Measurements from ENCODE around the gene SPTBN1. TPM values are rescaled to one million over a fixed set of nuclear protein-coding genes. Genes with fewer than 3 reads are reported as not detected.
A peak's percentile ranks its signal among the peaks of the same experiment; 100 is the strongest.

The SPTBN1 gene
- total and polyA plus RNA-seq, 9 of the 15 experiments (the other 6 are each of a cell fraction or from before 2014, with no cell fraction given) = 8.9 to 66.8 (median 31.4) TPM

DNA sequence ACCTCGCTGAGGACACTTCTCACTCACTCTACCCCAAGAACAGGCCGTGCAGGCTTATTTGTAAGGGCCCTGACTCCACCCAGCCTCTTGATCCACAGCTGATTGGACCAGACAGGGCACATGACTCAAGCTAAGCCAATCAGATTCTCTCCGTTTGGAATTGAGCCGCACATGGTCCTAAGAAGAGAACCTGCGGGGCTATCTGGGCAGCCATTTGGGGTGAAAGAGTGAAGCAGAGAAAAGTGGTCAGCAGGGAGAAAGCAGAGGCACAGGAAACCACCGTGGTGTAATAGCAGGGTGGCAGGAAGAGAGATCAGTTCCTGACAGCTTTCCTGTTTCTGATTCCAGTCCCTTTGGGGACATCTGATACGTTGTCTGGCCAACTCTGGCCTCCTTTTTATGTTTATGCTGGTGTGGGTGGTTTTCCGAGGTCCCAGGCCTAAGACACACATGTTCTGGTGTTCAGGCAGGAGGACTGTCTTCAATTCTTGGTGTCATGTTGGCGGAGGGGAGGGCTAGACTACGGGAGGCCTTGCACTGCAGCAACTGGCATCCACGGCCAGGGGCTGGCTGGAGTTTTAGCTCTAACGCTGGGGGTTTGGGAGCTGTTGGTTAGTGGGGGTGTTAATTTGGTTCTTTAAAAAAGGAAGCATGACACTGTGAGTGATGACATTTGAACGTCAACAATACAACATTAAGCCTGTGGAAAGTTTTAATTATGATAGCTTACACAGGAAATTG is 26.1 kb upstream of the SPTBN1 start (continued):
- TF ChIP-seq, protein P1, sequence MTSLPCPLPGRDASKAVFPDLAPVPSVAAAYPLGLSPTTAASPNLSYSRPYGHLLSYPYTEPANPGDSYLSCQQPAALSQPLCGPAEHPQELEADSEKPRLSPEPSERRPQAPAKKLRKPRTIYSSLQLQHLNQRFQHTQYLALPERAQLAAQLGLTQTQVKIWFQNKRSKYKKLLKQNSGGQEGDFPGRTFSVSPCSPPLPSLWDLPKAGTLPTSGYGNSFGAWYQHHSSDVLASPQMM (CRISPR knock-in tag; IDR thresholded peaks at IDR 0.05) = no peak
- no peak for TF ChIP-seq SNRNP70 (optimal IDR thresholded peaks at IDR 0.05; ENCODE audit: low read depth, low read length)
- no peak for TF ChIP-seq RBM25 (IDR thresholded peaks at IDR 0.05; ENCODE audit: low read depth, low read length, severe bottlenecking)
- no peak for TF ChIP-seq SRSF9 (IDR thresholded peaks at IDR 0.05; ENCODE audit: borderline replicate concordance, low read depth, low read length)
- TF ChIP-seq NFIC (IDR thresholded peaks at IDR 0.05) = no peak
- no peak for TF ChIP-seq PYGO2 (tag; IDR thresholded peaks at IDR 0.05)
- no peak for TF ChIP-seq IFI16 (CRISPR knock-in tag; IDR thresholded peaks at IDR 0.05)
- TF ChIP-seq FOSL1 (tag; conservative IDR thresholded peaks at IDR 0.05) = no peak
- no peak for TF ChIP-seq RBM14 (IDR thresholded peaks at IDR 0.05; ENCODE audit: borderline replicate concordance, insufficient read depth, low read depth, low read length)
- no peak for TF ChIP-seq SRSF7 (optimal IDR thresholded peaks at IDR 0.05; ENCODE audit: low read depth, low read length)
- no peak for TF ChIP-seq HDAC2 (IDR thresholded peaks at IDR 0.05)
- TF ChIP-seq ZNF384 (IDR thresholded peaks at IDR 0.05; ENCODE audit: low read depth, low read length) = no peak
- TF ChIP-seq, protein P2, sequence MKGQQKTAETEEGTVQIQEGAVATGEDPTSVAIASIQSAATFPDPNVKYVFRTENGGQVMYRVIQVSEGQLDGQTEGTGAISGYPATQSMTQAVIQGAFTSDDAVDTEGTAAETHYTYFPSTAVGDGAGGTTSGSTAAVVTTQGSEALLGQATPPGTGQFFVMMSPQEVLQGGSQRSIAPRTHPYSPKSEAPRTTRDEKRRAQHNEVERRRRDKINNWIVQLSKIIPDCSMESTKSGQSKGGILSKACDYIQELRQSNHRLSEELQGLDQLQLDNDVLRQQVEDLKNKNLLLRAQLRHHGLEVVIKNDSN (CRISPR knock-in tag; IDR thresholded peaks at IDR 0.05) = peak; percentile 92
- no peak for TF ChIP-seq TAF9B (IDR thresholded peaks at IDR 0.05; ENCODE audit: partially characterized antibody)
- no peak for TF ChIP-seq NKRF (IDR thresholded peaks at IDR 0.05; ENCODE audit: borderline replicate concordance)
- no peak for TF ChIP-seq ATF4 (CRISPR knock-in tag; IDR thresholded peaks at IDR 0.05)
- no peak for TF ChIP-seq IRF2 (CRISPR knock-in tag; IDR thresholded peaks at IDR 0.05)
- TF ChIP-seq FOXP1 (CRISPR knock-in tag; IDR thresholded peaks at IDR 0.05) = no peak
- TF ChIP-seq PML (IDR thresholded peaks at IDR 0.05; ENCODE audit: low read length) = no peak
- TF ChIP-seq U2AF2 (optimal IDR thresholded peaks at IDR 0.05; ENCODE audit: low read depth, low read length) = no peak
- peak; percentile 85 for TF ChIP-seq RAD51 (IDR thresholded peaks at IDR 0.05; ENCODE audit: borderline replicate concordance, low read depth)
- peak; percentile 26 for TF ChIP-seq FOS (IDR thresholded peaks at IDR 0.05; ENCODE audit: extremely low read depth, insufficient read length)
- TF ChIP-seq ZNF134 (CRISPR knock-in tag; conservative IDR thresholded peaks at IDR 0.05) = no peak
- TF ChIP-seq ARID1B (IDR thresholded peaks at IDR 0.05) = no peak
- TF ChIP-seq ASH1L (IDR thresholded peaks at IDR 0.05; ENCODE audit: borderline replicate concordance, low read depth, partially characterized antibody) = no peak
- no peak for TF ChIP-seq SP2 (IDR thresholded peaks at IDR 0.05; ENCODE audit: extremely low read depth, low read depth, low read length, poor library complexity, severe bottlenecking)
- no peak for TF ChIP-seq ZNF347 (CRISPR knock-in tag; IDR thresholded peaks at IDR 0.05; ENCODE audit: low read depth)

All from K562 (cell line).